ENCODE measurements around the gene MORN2. TPM values are rescaled to one million over a fixed set of nuclear protein-coding genes. Genes with fewer than 3 reads are reported as not detected.

The MORN2 gene
- total RNA-seq, 1 donor from 2014 or later: 21.8 TPM

DNA sequence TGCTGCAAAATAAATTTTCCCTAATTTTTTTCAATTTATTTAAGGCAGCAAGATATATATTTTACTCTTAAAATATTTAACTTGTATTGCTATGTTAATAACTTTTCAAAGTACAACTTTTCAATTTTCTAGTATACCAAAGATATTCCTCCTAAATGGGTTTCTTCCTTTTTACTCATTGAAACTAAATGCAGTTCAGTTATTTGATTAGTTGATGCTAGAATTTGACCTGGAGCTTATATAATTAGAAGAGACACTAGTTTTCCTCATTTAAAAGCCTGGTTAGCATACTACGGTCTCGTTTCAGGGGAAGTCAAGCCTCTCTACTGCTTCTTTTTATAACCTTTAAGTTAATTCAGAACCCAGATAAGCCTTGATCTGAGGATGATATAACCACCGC lies 13.8 kb downstream of the MORN2 start, which contains the start of gene ARHGEF33:
Gene ARHGEF33, plus strand, starts transcription at position 301 of the 400 bp plus-strand sequence. CDS start 29,573 bp downstream, outside the sequence.
- DNase-seq (ENCODE audit: low spot score): no peak

DNA sequence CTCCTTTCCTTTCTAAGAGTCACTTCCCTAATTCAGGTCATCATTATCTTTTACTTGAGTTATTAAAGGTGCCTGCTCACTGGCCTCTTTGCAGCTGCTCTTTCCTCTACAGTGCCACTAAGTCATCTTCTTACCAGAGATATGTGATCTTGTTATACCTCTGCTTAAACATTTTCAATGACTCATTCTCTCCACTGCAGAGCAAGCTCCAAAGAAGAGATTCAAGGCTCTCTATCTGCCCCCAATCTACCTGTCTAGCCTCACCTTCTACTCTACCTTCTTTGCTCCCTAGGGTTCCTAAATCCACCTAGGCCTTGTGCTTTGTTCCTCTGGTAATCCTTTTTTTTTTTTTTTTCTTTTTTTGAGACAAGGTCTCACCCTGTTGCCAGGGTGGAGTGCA lies 17.0 kb downstream of the MORN2 start:
- no peak for DNase-seq (ENCODE audit: low spot score)

DNA sequence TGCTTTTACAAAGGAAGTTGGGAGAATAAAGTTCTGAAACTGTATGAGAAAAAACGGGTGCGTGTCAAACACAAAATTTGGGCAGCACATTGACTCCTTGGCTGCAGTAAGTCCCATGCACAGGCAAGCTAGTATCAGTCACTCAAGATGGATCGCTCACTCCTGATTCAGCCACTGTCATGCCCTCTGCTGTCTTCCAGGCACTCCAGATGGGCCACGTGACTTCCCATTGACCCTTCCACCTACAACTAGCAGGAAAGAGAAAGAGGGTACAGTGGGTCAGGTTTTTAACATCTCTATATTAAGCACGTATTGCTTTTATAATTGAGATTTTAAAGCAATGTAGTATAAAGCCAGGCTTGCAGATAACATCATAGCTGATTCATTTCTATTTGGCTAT lies 22.5 kb downstream of the MORN2 start:
- DNase-seq (ENCODE audit: low spot score): no peak

DNA sequence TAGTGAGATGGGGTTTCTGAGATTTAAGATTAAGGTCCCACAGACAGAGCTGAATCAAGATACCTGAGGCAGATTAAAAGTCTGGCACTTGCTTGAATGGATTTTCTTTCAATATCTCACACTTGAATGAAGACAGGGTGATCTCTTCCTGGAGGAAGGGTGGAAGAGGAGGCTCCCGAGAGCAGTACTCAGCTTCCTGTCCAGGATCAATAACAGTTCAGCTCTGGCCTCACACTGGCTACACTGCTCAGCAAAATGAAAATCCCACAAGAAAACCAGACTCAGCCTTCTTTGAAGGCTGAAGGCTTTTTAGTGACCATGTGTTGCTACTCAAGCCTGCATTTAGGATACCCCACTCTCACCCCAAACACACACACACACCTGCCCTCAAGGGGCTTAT lies 24.9 kb downstream of the MORN2 start:
- no peak for DNase-seq (ENCODE audit: low spot score)

DNA sequence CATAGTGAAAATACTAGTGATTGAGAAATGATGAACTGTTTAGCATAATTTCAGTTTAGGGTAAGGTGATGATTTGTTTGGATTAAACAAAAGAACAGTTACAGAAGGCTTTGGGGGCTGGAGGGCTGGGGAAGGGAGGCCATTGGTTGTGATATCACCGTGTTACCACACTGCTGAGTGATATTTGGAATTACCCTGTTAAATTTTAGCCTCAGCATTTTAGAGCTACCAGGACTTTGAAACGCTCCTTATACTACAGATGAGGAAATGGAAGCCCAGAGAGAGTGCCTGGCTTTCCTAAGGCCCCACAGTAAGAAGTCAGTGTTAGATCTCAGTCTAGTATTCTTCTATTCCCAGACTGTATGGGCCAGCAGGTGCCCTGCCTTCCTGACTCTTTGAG lies 29.5 kb downstream of the MORN2 start:
- DNase-seq (ENCODE audit: low spot score): no peak

DNA sequence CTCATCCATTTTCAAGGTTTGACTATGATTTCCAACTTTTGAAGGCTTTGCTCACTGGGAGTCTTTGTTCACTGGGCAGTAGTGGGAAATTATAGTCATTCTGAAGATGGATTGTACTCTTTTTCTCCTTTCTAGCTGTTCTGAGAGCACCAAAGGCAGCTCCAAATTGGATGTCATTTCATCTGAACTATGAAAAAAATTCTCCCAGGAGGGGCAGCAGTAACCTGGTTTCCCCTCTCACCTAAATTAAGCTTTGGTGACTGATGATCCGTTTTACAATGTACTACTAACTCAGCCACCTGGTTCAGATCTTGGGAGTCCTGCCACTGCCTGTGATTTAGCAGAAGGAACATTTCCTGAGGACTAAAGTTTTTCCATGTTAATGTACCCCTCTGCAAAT lies 31.5 kb downstream of the MORN2 start:
- no peak for DNase-seq (ENCODE audit: low spot score)

DNA sequence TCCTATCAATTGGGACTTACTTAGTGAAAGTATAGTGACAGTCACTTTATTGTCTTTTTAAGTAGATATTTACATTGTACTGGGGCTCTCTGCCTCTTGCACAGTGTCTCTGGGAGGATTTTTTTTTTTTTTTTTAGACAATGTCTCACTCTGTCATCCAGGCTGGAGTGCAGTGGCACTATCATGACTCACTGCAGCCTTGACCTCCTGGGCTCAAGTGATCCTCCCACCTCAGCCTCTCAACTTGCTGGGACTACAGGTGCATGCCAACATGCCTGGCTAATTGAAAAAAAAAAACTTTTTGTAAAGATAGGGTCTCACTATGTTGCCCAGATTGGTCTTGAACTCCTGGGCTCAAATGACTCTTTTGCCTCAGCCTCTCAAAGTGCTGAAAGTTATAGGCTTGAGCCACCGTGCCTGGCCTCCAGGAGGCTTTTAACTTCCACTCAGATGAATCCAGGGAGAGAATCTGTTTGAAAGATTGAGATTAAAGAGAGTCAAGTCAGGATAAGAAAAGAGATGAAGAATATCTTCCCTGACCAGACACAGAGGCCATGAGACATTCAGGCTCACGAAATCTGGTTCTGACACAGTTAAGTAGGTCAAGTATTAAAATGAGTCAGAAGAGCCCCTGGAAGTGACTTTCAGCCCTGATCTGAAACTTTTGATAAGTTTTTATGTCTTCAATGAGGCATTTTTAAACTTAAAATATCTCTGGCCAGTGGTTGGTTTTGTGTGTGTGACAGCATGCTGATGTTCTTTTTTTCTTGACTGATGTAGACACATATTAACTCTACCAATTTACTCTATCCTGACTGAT lies 32.2 kb downstream of the MORN2 start:
- DNase-seq (ENCODE audit: low spot score): no peak

DNA sequence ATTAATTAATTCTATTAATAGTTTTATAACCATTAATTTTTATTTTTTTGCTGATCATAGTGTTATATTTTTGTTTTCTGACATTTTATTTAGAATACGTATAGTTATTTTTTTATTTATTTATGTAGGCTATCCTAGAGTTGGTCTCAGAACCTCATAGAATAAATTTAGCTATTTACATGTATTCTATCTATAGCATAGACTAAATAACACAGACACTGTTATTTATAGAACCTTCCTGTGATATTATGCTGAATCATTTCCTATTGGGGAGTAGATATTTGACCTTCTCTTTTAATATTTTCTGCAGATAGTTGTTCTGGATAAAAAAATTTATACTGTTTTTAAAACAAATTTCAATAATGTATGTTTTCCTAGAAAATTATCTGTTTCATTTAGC lies 34.1 kb downstream of the MORN2 start:
- no peak for DNase-seq (ENCODE audit: low spot score)

DNA sequence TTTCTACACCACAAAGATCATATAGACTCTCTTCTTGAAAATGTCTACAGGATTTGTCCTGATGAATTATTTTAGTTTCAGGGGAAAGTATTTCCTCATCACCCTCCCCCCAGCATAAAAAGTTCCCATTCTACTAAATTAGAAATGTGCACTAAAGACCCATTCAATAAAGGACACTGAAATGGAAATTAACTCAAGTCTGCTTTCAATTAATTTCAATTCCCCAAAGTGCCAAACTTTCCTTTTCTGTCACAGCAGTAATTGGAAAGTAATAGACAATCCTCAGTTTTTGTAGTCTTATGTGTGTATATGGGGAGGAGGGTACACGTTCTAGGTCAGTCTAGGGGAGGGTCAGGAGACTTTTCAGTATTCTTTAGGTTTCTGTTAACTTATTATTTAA lies 35.4 kb downstream of the MORN2 start:
- DNase-seq (ENCODE audit: low spot score): no peak

DNA sequence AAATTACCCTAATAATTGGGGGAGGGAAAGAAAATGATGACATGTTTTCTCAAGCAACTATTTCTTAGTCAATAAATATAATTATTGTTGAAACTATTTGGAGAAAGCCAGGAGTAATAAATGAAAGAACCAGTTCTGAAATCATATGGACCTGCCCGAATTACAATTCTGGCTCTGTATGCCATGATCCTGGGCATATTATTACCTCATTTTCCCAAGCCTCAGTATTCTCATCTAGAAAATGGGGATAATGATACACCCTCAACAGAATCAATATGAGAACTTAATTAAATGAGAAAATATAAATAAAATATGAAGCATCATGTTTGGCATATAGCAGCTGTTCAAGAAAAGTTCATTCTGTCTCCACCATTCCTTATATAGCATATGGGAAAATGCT lies 36.8 kb downstream of the MORN2 start:
- no peak for DNase-seq (ENCODE audit: low spot score)

DNA sequence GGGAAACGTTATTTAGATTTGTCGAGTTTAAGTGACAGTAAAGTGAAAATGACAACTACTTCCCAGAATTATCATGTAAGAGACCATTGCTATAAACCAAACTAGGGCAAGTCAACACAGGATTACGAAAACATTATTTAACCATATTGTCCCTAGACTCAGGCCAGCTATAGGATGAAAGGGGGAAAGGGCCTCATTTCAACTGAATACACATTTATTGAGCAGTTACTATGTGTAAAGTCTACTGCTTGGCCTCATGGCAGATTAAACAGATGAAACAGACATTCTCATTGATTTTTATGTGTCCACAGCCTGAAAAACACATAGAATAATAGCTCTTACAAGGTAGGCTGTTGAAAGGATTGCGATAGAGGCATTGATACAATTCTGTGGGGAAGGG lies 46.6 kb downstream of the MORN2 start:
- DNase-seq (ENCODE audit: low spot score): no peak

DNA sequence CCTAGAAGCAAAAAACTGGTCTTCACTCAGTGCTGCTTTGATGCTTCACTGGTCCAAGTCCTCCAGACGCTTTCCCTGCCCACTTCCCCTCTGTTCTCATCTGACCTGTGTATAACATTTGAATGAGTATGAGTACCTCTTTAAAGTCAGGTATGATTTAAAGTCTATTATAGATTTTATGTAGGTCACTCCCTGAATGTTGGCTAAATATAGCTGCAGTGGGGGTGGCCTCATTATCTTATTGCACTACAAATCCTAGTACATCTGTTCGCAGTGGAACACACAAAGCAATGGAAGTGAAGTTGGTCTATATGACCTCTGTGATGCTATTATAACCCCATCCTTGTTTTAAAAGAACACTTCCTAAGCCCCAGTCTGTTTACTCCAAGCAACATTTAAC lies 47.1 kb downstream of the MORN2 start:
- DNase-seq (ENCODE audit: low spot score): no peak

DNA sequence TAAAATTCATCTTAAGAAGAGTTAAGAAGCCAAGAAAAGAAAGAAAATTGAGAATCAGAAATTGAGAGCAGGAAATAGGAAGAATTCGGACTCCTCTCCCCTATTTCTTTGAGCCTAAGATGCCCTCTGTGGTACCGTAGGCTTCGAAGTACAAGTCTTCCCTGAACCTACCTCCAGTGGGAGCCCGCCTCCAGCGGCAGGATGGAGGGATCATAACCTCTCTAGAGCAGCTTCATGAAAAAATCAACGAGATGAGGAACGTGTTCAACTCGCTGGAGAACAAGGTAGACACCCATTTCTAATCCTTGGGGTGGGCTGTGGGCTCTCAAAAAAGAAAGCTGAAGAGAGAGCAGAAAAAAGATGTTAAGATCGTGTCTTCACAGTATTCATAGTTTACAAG lies 50.2 kb downstream of the MORN2 start:
- DNase-seq (ENCODE audit: low spot score): no peak

DNA sequence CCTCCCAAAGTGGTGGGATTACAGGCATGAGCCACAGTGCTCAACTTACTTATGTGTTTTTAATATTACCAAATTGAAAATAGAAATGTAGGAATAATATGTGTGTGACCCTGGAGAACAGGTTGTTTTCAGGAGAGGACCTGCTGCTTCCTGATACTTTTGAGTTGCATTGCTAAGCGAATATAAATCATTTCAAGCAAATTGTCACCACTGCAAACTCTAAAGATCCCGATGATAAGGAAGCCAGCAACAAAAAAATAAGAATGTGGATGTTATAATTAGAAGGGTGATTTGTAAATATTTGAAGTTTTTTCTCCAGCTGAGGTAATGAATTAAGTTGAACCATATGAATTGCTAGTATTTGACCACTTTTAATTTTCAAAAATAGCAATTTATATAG lies 54.8 kb downstream of the MORN2 start:
- no peak for DNase-seq (ENCODE audit: low spot score)

Other genes with a start within 250 kb of the MORN2 start
- 32.6 TPM for gene GALM, start 209.9 kb upstream of the MORN2 start, total RNA-seq
- 84.8 TPM for gene SRSF7, start 124.6 kb upstream of the MORN2 start, total RNA-seq
- 18.2 TPM for gene GEMIN6, start 97.8 kb upstream of the MORN2 start, total RNA-seq
- gene DHX57, start within 50 bp of the MORN2 start, total RNA-seq: 15.7 TPM
- gene ARHGEF33, start 13.9 kb downstream of the MORN2 start, total RNA-seq: 1.8 TPM
- gene SOS1, start 245.1 kb downstream of the MORN2 start, total RNA-seq: 42.1 TPM